PFSK-1 (cell line): Measurements from ENCODE around the gene PRDM16.

Experiments used
- POLR2AphosphoS5 ChIP-seq: IDR thresholded peaks from 2 replicates; pipeline ENCODE4 v1.6.1; 2012; ENCODE audit warnings: low read depth, mild to moderate bottlenecking, control low read depth, low read length, moderate library complexity
- REST ChIP-seq, 2 experiments: IDR thresholded peaks; 2 replicates each; pipeline versions ENCODE4 v1.6.1 to v1.8.0; 2011 to 2012; ENCODE audit warnings: low read depth in 2 of 2, low read length in 2 of 2, control low read depth in 1 of 2, inconsistent platforms in 1 of 2, mild to moderate bottlenecking in 1 of 2, moderate library complexity in 1 of 2; ENCODE audit not compliant: insufficient read depth in 1 of 2

GRCh38 chr1:3297756-3298155 lies 228.8 kb downstream of the PRDM16 start:
- no peak for TF ChIP-seq REST (IDR thresholded peaks at IDR 0.05; ENCODE audit: insufficient read depth in 1 of 2, low read depth in 2 of 2, low read length in 2 of 2)
- no peak for TF ChIP-seq POLR2AphosphoS5
